ENCODE data around the gene RHOB.
"Not testable (repeated sequence)": the region's sequence is repeated elsewhere in the genome, so short reads cannot be mapped to it uniquely, and the experiment has no call there.

RHOB gene

GRCh38 chr2:20480913-20481312 lies 34.0 kb downstream of the RHOB start:
- no peak for DNase-seq

- no peak for DNase-seq
These were observed 35.0 kb downstream of the RHOB start for GRCh38 chr2:20481798-20482405.

DNA sequence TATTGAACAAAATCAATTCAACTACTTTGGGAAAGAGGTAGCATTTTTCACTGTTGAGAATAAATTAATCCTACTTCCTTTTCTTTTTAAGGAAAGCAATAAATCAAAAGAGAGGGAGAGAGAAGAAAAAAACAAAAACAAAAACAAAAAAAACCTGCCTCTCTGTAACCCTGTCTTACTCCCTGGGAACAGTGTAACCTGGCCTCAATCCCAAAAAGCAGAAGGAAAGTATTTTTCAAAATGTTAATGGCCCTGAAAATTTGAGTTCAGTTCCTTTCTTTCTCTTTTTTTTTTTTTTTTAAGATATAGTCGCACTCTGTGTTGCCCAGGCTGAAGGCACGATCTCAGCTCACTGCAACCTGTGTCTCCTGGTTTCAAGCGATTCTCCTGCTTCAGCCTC lies 35.9 kb downstream of the RHOB start:
- no peak for DNase-seq

DNA sequence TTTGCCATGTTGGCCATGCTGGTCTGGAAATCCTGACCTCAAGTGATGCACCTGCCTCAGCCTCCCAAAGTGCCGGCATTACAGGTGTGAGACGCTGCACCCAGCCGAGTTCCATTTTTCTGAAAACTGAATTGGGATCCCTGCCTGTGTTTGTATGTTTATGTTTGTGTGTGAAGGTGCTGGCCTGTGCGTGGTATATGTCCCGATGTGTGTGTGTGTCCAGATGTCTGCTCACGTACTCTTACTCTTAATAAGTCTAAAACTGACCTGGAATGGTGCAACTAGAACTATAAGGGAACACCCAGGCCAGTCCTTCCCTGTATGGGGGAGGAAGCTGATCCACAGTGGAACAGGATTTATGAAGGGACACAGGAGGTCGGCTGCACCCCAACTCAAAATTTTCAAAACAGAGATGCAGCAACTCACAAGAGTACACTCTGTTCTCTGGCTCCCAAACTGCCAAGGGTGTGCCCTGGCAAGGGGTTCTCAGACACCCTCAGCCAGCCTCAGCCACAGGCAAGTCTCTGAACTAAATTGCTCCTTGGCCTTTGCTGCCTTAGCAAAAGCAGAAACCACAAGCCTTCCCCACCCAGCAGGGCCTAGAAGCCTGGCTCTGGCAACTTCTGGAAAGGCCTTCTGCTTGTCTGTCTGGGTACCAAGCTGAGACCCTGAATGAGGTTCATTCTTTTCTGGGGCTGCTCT lies 36.5 kb downstream of the RHOB start:
- no peak for DNase-seq

DNA sequence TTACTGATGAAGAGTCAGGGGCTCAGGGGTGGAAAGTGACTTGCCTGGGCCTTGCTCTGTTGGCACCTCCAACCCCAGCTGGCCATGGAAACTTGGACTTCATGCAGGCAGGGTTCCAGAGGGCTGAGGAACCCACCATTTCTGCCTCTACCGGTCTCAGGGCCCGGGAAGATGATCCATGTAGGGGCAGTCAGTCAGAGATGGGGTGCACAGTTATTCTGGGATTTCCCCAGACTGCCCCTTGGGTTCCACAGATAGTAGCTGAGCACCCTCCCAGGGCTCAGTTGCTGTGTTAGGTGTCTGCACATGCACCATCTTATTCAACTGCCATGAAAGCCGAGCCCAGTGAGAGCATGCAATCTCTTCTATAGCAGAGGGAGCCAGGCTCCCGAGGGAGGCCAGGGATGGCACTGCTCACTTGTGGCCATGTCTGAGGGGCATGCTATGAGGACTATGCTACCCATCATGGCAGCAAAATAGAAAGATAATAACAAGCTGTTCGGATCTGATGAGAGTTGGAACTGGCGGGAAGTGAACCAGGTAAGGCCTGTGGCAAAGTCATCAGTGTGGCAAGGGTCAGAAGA lies 37.3 kb downstream of the RHOB start:
- no peak for DNase-seq

GRCh38 chr2:20484810-20485611 lies 38.1 kb downstream of the RHOB start:
- DNase-seq = no peak

DNA sequence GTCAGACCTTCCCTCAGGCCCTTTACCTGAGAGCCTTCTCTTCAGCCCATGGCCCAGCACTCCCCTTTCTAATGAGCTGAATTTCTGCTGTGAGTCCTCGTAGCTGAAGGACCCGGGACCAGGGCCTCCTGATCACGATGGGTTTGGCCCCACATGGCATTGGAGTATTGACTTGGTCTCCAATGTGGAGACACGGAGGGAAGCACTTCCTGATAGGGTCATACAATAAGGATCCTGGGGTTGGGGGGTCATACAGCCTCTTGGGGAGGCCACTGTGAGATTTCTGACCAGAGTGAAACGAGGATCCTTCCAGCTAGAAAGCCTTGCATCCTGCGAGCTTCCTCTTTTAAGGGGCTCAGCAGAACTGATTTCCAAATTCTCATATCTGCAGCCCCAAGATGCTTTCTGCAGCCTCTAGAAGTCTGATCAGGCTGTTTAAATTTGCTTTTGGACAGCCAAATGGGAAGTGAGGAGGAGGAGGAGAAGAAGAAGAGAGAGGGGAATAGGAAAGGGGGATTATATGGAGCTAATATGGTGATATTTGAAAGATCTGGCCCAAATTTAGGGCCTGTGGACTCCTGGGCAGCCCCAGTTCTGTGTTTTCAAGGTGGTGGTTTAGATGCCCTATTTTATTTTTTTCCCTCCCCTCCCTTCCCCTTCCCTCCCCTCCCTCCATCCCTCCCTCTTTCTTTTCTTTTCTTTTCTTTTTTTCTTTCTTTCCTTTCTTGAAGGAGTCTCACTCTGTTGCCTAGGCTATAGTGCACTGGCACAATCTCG lies 38.9 kb downstream of the RHOB start:
- no peak for DNase-seq

GRCh38 chr2:20486571-20486970 lies 39.7 kb downstream of the RHOB start:
- no peak for DNase-seq

DNA sequence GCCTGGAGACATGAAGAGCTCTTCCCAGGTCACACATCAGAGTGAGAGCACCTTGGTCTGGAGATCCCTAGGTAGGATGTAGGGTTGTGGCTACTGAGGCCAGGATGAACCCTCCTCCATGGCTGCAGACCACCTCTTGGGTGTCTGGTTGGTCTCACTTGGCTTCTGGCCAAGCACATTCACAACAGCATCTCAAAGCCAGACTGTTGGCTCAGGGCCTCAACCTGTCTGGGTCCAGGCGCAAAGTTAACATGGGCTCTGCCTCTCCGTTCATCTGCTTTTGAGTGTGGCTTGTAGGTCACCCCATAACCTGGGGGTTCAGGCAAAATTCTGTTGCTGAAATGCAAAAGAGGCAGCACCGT lies 40.1 kb downstream of the RHOB start:
- DNase-seq = no peak

GRCh38 chr2:20487392-20488174 lies 40.7 kb downstream of the RHOB start:
- DNase-seq = no peak

GRCh38 chr2:20488201-20488641 lies 41.3 kb downstream of the RHOB start:
- no peak for DNase-seq

- no peak for DNase-seq
These were observed 41.9 kb downstream of the RHOB start for GRCh38 chr2:20488782-20489181.

- DNase-seq = no peak
These were observed 43.7 kb downstream of the RHOB start for GRCh38 chr2:20490300-20491181.

- DNase-seq = no peak
These were observed 45.1 kb downstream of the RHOB start for GRCh38 chr2:20491739-20492531.

DNA sequence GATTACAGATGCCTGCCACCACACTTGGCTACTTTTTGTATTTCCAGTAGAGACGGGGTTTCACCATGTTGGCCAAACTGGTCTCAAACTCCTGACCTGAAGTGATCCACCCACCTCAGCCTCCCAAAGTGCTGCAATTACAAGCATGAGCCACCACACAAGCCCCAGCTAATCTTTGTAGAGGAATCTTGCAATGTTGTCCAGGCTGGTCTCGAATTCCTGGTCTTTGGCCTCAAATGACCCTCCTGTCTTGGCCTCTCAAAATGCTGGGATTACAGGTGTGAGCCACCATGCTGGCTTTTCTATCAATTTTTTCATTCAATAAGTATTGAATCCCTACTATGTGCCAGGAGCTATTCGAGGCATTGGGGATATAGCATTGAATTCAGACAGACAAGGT lies 46.2 kb downstream of the RHOB start:
- DNase-seq = not testable (repeated sequence)

DNA sequence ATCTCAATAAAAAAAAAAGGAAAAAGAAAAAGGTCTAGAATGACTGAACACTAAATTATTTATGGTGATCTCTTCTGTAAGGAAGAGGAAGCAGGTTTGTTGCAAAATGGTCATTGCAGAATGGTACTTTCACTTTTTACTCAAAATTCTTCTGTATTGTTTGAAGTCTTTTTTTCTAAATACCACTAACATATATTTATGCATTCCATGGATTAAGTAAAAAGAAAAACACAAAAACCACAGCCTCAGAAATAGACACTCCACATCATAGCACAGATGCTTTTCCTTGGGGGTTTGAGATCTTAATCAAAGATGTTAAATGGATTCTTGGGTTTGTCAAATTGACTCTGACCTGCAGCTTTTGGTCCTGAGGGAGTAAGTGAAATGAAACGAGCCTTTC lies 47.4 kb downstream of the RHOB start:
- DNase-seq = no peak

DNA sequence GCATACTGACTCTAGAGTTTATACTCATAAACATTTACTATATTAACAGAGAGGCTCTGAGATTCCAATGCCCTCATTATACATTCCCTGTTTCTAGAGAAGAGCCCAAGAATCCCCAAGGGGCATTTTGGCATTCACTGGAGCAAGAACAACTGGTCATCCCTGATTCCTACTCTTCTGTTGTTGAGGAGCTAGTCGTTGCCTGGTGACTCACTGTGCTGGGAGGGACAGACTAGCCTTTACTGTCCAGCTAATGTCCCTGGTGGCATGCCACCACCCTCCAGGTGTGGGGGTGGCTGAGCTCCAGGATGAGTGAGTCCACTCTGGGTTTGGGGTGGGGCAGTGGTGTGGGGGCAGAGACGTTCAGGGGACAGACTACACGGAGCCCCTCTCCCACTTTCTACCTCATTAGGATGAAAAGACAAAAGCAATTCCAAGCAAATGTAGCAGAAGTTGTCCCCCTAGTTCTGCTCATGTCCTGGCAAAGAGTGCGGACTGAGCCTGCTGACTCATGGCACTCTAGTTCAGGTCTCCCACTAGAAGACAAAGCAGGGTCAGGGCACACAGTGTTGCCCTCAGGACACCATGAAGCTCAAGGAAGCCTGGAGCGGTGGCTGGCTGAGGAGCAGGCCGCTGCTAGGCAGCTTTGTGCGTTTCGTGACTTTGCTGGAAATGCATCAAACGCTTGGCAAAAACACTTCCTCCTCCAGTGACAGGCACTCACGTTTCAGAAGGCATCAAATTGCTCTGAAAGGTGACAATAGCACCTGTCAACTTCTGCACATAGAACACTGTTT lies 49.4 kb downstream of the RHOB start:
- DNase-seq = no peak

DNA sequence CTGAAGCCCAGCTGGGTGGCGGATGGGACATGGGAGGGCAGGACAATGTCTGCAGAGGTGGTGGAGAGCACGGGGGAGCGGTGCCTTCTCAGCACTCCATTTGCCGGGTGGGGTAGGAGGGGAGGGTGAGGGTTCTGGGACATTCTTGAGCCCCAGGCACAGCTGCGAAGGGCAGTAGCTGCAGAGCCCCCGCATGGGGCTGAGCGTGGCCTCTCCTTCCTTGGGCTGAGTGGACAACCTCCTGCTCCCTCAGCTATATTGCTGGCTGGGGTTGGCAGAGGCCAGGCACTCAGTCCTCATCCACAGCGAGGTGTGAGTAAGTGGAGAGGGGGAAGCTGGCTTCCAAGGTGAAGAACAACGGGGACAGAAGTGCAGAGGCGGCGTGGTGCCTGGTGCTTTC lies 50.1 kb downstream of the RHOB start:
- DNase-seq = no peak

Data from AML-193 (cell line).